Thoracic aorta (tissue), 2 donors: ENCODE results near the gene MYH7. TPM values are rescaled to one million over a fixed set of nuclear protein-coding genes. Genes with fewer than 3 reads are reported as not detected.
"Not testable (repeated sequence)": the region's sequence is repeated elsewhere in the genome, so short reads cannot be mapped to it uniquely, and the experiment has no call there.

Source experiments
- ATAC-seq: fragments of 150-250 bp; one replicate; pipeline ENCODE4 v1.8.0; 2017; ENCODE audit warnings: low read depth; ENCODE audit not compliant: insufficient number of reproducible peaks, low FRiP score
- DNase-seq: peaks from one replicate; pipeline ENCODE4 v3.0.0-alpha.2; 2020; ENCODE audit warnings: low spot score
- H3K27ac ChIP-seq, 2 donors: fragments of 200-600 bp; sonication (generic); 1 replicate in 1 of 2; 2 replicates in 1 of 2; pipeline ENCODE4 v1.5.1; 2016; ENCODE audit warnings: mild to moderate bottlenecking in 2 of 2, moderate library complexity in 2 of 2
- H3K27me3 ChIP-seq: fragments of 200-600 bp; sonication (generic); replicated peaks from 2 replicates; pipeline ENCODE4 v1.6.0; 2016; ENCODE audit warnings: mild to moderate bottlenecking; ENCODE audit not compliant: insufficient read depth
- H3K36me3 ChIP-seq: fragments of 200-600 bp; sonication (generic); one replicate; pipeline ENCODE4 v1.5.1; 2016
- H3K4me1 ChIP-seq, 2 donors: fragments of 200-600 bp; sonication (generic); 1 replicate in 1 of 2; 2 replicates in 1 of 2; pipeline versions ENCODE4 v1.5.1 to v1.6.0; 2016; ENCODE audit warnings: low read depth in 2 of 2, mild to moderate bottlenecking in 1 of 2; ENCODE audit not compliant: control insufficient read depth in 1 of 2
- H3K4me3 ChIP-seq: fragments of 200-600 bp; sonication (generic); 2 replicates; pipeline ENCODE4 v1.5.1; 2016; ENCODE audit warnings: mild to moderate bottlenecking
- H3K9me3 ChIP-seq: fragments of 200-600 bp; sonication (generic); 2 replicates; pipeline ENCODE4 v1.5.1; 2016
- total RNA-seq, 2 donors: library from RNA; depleted of rRNA; stranded (reverse); fragments of >200 nt; gene quantifications; one replicate each; pipeline versions ENCODE4 v1.1.0 to v1.2.3, GENCODE V29; 2016
- TF ChIP-seq, protein P1 (sequence below): fragments of 200-600 bp; sonication (generic); IDR thresholded peaks from one replicate; pipeline ENCODE4 v1.5.1; 2019; ENCODE audit warnings: antibody characterized with exemption

Gene MYH7
- total RNA-seq, 2 donors from 2014 or later, result 0.81 TPM; not detected in 1

DNA sequence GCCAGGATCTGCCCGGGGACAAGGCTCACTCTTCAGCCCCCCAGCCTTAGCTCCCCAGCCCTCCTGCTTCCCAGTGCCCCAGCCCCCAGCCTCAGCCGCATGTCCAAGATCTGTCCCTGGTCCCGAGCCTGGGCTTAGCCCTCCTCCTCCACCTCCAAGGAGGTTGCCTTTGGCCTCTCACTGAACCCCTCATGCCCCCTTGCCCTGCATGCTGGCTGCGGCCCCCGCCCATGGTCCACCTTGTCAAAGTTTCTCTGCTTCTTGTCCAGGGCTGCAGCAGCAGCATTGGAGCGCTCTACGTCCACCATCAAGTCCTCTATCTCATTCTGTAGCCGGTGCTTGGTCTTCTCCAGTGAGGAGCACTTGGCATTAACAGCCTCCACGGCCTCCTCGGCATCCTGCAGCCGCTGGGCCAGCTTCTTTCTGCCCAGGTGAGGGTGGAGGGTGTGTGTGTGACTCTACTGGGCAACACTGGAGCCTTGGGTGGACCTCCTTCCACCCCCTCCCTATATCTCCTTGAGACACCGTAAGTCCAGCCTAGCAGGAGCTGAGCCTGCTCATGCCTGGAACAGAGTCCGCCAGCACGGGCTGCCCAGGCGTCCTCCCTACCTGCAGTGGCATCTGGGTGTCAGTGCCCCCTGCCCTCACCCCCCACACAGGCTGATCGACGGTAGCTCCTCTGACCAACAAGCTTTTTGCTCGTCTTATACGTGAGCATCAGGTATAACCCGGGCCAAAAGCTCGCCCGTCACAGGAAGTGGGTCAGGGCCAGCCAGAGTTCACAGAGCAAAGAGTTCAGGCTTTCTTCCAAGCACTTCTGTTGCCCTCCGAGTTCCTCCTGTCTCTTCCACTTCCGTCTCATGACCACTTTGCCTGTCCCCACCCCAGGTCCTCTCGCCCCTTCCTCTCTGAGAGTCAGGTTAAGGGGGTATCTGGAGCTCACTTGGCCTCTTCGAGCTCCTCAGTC, 47.3 kb downstream of the MYH7 start:
- Histone ChIP-seq H3K4me1 (no peaks in the 10 kb centered on the region), H3K4me3 (no peak overlapping the region), H3K9me3 (no peaks in the 10 kb centered on the region), H3K36me3 (no peaks in the 10 kb centered on the region), H3K27ac (no peak overlapping the region), H3K27me3 (no peaks in the 10 kb centered on the region)
- ATAC-seq (no peak), DNase-seq (no peak)
- TF ChIP-seq, protein P1, sequence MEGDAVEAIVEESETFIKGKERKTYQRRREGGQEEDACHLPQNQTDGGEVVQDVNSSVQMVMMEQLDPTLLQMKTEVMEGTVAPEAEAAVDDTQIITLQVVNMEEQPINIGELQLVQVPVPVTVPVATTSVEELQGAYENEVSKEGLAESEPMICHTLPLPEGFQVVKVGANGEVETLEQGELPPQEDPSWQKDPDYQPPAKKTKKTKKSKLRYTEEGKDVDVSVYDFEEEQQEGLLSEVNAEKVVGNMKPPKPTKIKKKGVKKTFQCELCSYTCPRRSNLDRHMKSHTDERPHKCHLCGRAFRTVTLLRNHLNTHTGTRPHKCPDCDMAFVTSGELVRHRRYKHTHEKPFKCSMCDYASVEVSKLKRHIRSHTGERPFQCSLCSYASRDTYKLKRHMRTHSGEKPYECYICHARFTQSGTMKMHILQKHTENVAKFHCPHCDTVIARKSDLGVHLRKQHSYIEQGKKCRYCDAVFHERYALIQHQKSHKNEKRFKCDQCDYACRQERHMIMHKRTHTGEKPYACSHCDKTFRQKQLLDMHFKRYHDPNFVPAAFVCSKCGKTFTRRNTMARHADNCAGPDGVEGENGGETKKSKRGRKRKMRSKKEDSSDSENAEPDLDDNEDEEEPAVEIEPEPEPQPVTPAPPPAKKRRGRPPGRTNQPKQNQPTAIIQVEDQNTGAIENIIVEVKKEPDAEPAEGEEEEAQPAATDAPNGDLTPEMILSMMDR, result no peak

DNA sequence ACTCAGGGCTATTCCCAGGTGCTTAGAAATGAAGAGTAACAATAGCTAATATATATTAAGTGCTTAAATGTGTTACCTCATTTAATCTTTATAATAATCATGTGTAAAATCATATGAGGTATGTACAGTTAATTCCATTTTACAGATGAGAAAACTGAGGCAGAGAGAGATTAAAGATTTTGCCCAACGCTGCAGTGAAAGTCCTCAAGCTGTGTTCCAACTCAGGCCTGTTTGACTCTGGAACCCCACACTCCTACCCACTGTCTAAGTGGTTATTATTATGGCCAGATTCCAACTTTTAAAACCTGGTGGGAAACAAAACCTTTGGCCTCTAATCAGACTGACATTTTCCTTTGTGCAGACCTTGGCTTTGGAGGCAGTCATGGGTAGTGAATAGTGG, 48.5 kb downstream of the MYH7 start:
- no peak for ATAC-seq
- TF ChIP-seq, protein P1, result no peak
- Histone ChIP-seq H3K36me3 (no peaks in the 10 kb centered on the region), H3K9me3 (no peaks in the 10 kb centered on the region), H3K27ac (no peak overlapping the region), H3K4me1 (no peaks in the 10 kb centered on the region), H3K4me3 (no peak overlapping the region), H3K27me3 (no peaks in the 10 kb centered on the region)
- no peak for DNase-seq

DNA sequence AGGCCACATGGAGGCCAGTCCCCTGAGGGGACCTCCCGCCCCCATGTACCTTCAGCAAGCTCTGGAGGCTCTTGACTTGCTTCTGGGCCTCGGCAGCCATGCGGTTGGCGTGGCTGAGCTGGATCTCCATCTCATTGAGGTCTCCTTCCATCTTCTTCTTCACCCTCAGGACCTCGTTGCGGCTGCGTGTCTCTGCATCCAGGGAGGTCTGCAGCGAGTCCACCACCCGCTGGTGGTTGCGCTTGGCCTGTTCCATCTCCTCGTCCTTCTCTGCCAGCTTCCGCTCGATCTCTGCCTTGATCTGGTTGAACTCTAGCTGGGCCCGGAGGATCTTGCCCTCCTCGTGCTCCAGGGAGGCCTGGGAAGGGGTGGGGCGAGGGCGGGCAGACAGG, 49.2 kb downstream of the MYH7 start:
- H3K36me3 ChIP-seq, DNase-seq, H3K27me3 ChIP-seq, H3K27ac ChIP-seq, H3K4me3 ChIP-seq, H3K4me1 ChIP-seq, ATAC-seq, H3K9me3 ChIP-seq: not testable (repeated sequence)

DNA sequence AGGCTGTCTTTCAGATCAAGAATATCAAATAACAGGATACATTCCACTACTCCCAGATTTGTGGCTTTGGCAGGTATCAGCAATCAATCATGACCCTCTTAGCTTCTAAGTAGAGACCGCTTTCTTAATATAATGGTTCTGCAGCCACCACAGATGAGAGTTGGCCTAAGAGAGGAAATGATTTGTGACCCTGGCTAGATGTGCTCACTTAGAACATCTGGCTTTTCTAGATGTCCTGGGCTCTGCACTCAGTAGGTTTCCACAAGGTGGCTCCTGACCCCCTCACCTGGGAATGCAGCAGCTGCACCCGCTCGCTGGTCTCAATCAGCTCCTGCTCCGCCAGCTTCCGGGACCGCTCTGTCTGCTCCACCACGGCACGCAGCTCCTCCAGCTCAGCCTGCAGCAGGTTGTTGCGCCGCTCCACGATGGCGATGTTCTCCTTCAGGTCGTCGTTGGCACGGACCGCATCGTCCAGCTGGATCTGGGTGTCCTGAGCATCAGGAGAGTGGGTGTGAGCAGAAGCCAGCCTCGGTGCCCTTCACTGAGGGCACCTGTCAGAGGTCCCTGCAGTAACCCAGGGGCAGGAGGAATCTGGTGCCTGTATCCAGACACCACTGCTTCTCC, 49.7 kb downstream of the MYH7 start:
- ATAC-seq (no peak), DNase-seq (no peak)
- Histone ChIP-seq H3K27ac (no peak overlapping the region), H3K4me1 (no peaks in the 10 kb centered on the region), H3K4me3 (no peak overlapping the region), H3K27me3 (no peaks in the 10 kb centered on the region), H3K9me3 (no peaks in the 10 kb centered on the region), H3K36me3 (no peaks in the 10 kb centered on the region)
- TF ChIP-seq, protein P1, result no peak

DNA sequence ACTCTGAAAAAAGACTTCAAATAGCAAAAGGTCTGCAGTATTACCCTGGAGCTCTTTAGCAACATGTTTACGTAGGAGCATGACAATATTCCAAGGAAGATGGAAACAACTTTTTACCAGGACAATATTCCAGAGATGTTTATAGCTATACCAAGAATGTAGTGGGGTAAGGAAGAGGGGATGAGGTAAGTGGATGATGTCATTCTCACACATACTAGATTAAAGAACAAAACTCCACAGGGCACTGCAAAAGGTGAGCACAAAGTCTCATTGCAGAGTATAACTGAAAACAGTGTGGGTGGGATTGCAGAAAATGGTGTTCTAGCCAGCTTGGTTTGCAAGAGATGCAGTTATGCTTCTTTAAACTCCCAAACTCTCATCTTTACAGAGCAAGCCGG, 50.2 kb downstream of the MYH7 start:
- H3K4me1 ChIP-seq, result no peaks in the 10 kb centered on the region
- H3K36me3 ChIP-seq, result no peaks in the 10 kb centered on the region
- H3K4me3 ChIP-seq, result no peak overlapping the region
- TF ChIP-seq, protein P1, result no peak
- no peaks in the 10 kb centered on the region for H3K9me3 ChIP-seq
- DNase-seq (no peak), ATAC-seq (no peak)
- no peaks in the 10 kb centered on the region for H3K27me3 ChIP-seq
- no peak overlapping the region for H3K27ac ChIP-seq
